Body of pancreas (tissue), 4 donors: ENCODE results near the gene HDAC11. TPM values are rescaled to one million over a fixed set of nuclear protein-coding genes. Genes with fewer than 3 reads are reported as not detected.

Experiments used
- ATAC-seq: fragments of 150-250 bp; one replicate; pipeline ENCODE4 v1.9.1; 2016
- DNase-seq, 4 donors: peaks; one replicate each; pipeline ENCODE4 v3.0.0-alpha.2; 2019
- H3K27ac ChIP-seq, 4 donors: fragments of 200-600 bp; sonication (generic); 1 replicate in 3 of 4; 2 replicates in 1 of 4; pipeline versions ENCODE4 v1.5.1 to v1.6.1; 2016 to 2019; ENCODE audit warnings: mild to moderate bottlenecking in 1 of 4, mixed read lengths in 1 of 4, moderate library complexity in 1 of 4
- H3K27me3 ChIP-seq, 2 donors: fragments of 200-600 bp; sonication (generic); one replicate each; pipeline ENCODE4 v1.6.0; 2016; ENCODE audit warnings: mild to moderate bottlenecking in 1 of 2
- H3K36me3 ChIP-seq, 2 donors: fragments of 200-600 bp; sonication (generic); replicated peaks in 1 of 2; 2 replicates each; pipeline ENCODE4 v1.5.1; 2016; ENCODE audit warnings: low read depth in 2 of 2; ENCODE audit not compliant: insufficient read depth in 1 of 2
- H3K4me1 ChIP-seq: fragments of 200-600 bp; sonication (generic); one replicate; pipeline ENCODE4 v1.6.0; 2016
- H3K4me3 ChIP-seq, 2 donors: fragments of 200-600 bp; sonication (generic); 1 replicate in 1 of 2; 2 replicates in 1 of 2; pipeline ENCODE4 v1.5.1; 2016 to 2019
- H3K9me3 ChIP-seq, 3 donors: fragments of 200-600 bp; sonication (generic); 1 replicate in 2 of 3; 2 replicates in 1 of 3; pipeline ENCODE4 v1.5.1; 2016
- CTCF ChIP-seq, 7 experiments: fragments of 450-650 bp in 4 of 7; fragments of 200-600 bp in 3 of 7; sonication (generic) in 3 of 7; IDR thresholded peaks; one replicate each; pipeline ENCODE4 v1.5.1; 2016 to 2019; ENCODE audit warnings: antibody characterized with exemption in 7 of 7
- POLR2A ChIP-seq, 3 donors: fragments of 450-650 bp; IDR thresholded peaks; one replicate each; pipeline ENCODE4 v1.6.1; 2016; ENCODE audit warnings: antibody characterized with exemption in 3 of 3, mild to moderate bottlenecking in 2 of 3
- WGBS, 2 donors: methylation state at CpG; one replicate each; pipeline ENCODE4 v1.1.5; 2017; 5-methylcytosine and 5-hydroxymethylcytosine counted together
- intact Hi-C: fragments of 100-400 bp; cut with DNase I; formaldehyde crosslinking; loops from one replicate; pipeline ENCODE4 v1.15.1; 2023
- total RNA-seq, 2 donors: library from RNA; depleted of rRNA; stranded (reverse); fragments of >200 nt; gene quantifications; one replicate each; pipeline ENCODE4 v1.1.0, GENCODE V29; 2016

HDAC11 gene
- total RNA-seq, 2 donors from 2014 or later: 13.8 to 45.4 TPM

GRCh38 chr3:13501958-13502790 lies 22.1 kb downstream of the HDAC11 start:
- no peak for ATAC-seq
- intact Hi-C loops: no loop called here
- Histone ChIP-seq H3K4me1 (no peaks in the 10 kb centered on the region), H3K36me3 (peaks cover 0 to 1% of the 10 kb centered on the region in 2 donors), H3K9me3 (no peaks in the 10 kb centered on the region), H3K27ac (no peak overlapping the region), H3K4me3 (no peak overlapping the region), H3K27me3 (no peaks in the 10 kb centered on the region)
- WGBS, 2 donors: 94% methylated on average over 10 to 18 of the region's 18 CpGs
- DNase-seq: peak in 1 of 4 donors; percentile 8
- TF ChIP-seq CTCF (IDR thresholded peaks at IDR 0.05) (no peak), POLR2A (IDR thresholded peaks at IDR 0.05) (no peak)

- intact Hi-C loops: no loop called here
- no peak for ATAC-seq
- 92 to 100% methylated on average over 1 to 8 of the region's 8 CpGs for WGBS, 2 donors
Observed at GRCh38 chr3:13502791-13503060, 22.6 kb downstream of the HDAC11 start.

GRCh38 chr3:13504161-13504831 lies 24.2 kb downstream of the HDAC11 start:
- H3K36me3 ChIP-seq: no peaks in the 10 kb centered on the region
- H3K9me3 ChIP-seq: no peaks in the 10 kb centered on the region
- intact Hi-C loops: no loop called here
- no peak for TF ChIP-seq POLR2A (IDR thresholded peaks at IDR 0.05)
- no peak for TF ChIP-seq CTCF (IDR thresholded peaks at IDR 0.05)
- no peaks in the 10 kb centered on the region for H3K27me3 ChIP-seq
- H3K4me1 ChIP-seq: no peaks in the 10 kb centered on the region
- H3K4me3 ChIP-seq: no peak overlapping the region
- no peak overlapping the region for H3K27ac ChIP-seq
- ATAC-seq (no peak), DNase-seq (peak in 1 of 4 donors; percentile 10)
- 94% methylated on average over 10 to 21 of the region's 23 CpGs for WGBS, 2 donors

More at GRCh38 chr3:13502791-13503060, 22.6 kb downstream of the HDAC11 start:
- Histone ChIP-seq H3K27me3 (no peaks in the 10 kb centered on the region), H3K4me3 (no peak overlapping the region), H3K9me3 (no peaks in the 10 kb centered on the region), H3K36me3 (peaks cover 0 to 1% of the 10 kb centered on the region in 2 donors), H3K4me1 (no peaks in the 10 kb centered on the region), H3K27ac (no peak overlapping the region)
- TF ChIP-seq POLR2A (IDR thresholded peaks at IDR 0.05): no peak
- no peak for TF ChIP-seq CTCF (IDR thresholded peaks at IDR 0.05)
- DNase-seq: peak in 1 of 4 donors; percentile 3

GRCh38 chr3:13505147-13506130 lies 25.3 kb downstream of the HDAC11 start:
- Histone ChIP-seq H3K27ac (no peak overlapping the region), H3K4me3 (no peak overlapping the region), H3K36me3 (no peaks in the 10 kb centered on the region), H3K27me3 (no peaks in the 10 kb centered on the region), H3K9me3 (no peaks in the 10 kb centered on the region), H3K4me1 (no peaks in the 10 kb centered on the region)
- TF ChIP-seq CTCF (IDR thresholded peaks at IDR 0.05): no peak
- no peak for TF ChIP-seq POLR2A (IDR thresholded peaks at IDR 0.05)
- ATAC-seq (no peak), DNase-seq (peak in 1 of 4 donors; percentile 8)
- 89 to 100% methylated on average over 1 to 16 of the region's 16 CpGs for WGBS, 2 donors
- intact Hi-C loops: no loop called here
